GM23338 (cell line): ENCODE measurements around the gene SLCO3A1. TPM values are rescaled to one million over a fixed set of nuclear protein-coding genes. Genes with fewer than 3 reads are reported as not detected.

ENCODE experiments used
- ATAC-seq: fragments of 200-7000 bp; cut with Tn5 transposase; 3 replicates; pipeline ENCODE4 v1.9.1; 2020
- DNase-seq: peaks from one replicate; pipeline ENCODE4 v3.0.0-alpha.2; 2015; ENCODE audit warnings: low spot score
- H2AFZ ChIP-seq: fragments of 200-600 bp; sonication (generic); 2 replicates; pipeline ENCODE4 v1.8.0; 2016; ENCODE audit warnings: antibody characterized with exemption, mild to moderate bottlenecking, moderate library complexity
- H3F3A ChIP-seq: fragments of 200-600 bp; sonication (generic); replicated peaks from 2 replicates; pipeline ENCODE4 v1.8.0; 2017; ENCODE audit warnings: antibody characterized with exemption, mixed run types, low read depth
- H3K27ac ChIP-seq: fragments of 200-600 bp; sonication (generic); 2 replicates; pipeline ENCODE4 v1.6.1; 2016; ENCODE audit warnings: low read depth
- H3K27me3 ChIP-seq: fragments of 200-600 bp; sonication (generic); 2 replicates; pipeline ENCODE4 v1.8.0; 2016; ENCODE audit warnings: mild to moderate bottlenecking, mixed run types, moderate library complexity; ENCODE audit not compliant: insufficient read depth
- H3K36me3 ChIP-seq: fragments of 200-600 bp; sonication (generic); 2 replicates; pipeline ENCODE4 v1.8.0; 2016; ENCODE audit warnings: mild to moderate bottlenecking; ENCODE audit not compliant: insufficient read depth
- H3K4me1 ChIP-seq: fragments of 200-600 bp; sonication (generic); 2 replicates; pipeline ENCODE4 v1.8.0; 2016; ENCODE audit warnings: mild to moderate bottlenecking, moderate library complexity; ENCODE audit not compliant: insufficient read depth
- H3K4me2 ChIP-seq: fragments of 200-600 bp; sonication (generic); 2 replicates; pipeline ENCODE4 v1.7.1; 2017; ENCODE audit warnings: mixed run types
- H3K4me3 ChIP-seq: fragments of 200-600 bp; sonication (generic); 2 replicates; pipeline ENCODE4 v1.6.1; 2016; ENCODE audit warnings: mixed run types
- H3K79me2 ChIP-seq: fragments of 200-600 bp; sonication (generic); replicated peaks from 2 replicates; pipeline ENCODE4 v1.8.0; 2017; ENCODE audit warnings: mild to moderate bottlenecking; ENCODE audit not compliant: insufficient read depth
- H3K9me2 ChIP-seq: fragments of 200-600 bp; sonication (generic); 2 replicates; pipeline ENCODE4 v1.8.0; 2017; ENCODE audit not compliant: insufficient read depth
- H4K20me1 ChIP-seq: fragments of 200-600 bp; sonication (generic); replicated peaks from 2 replicates; pipeline ENCODE4 v1.8.0; 2017; ENCODE audit warnings: mild to moderate bottlenecking; ENCODE audit not compliant: insufficient read depth
- H3K27ac Mint-ChIP-seq: 2 replicates; pipeline ENCODE4 v1.8.0; 2020; ENCODE audit warnings: inconsistent platforms, mild to moderate bottlenecking, moderate library complexity, mixed read lengths
- H3K27me3 Mint-ChIP-seq: 3 replicates; pipeline ENCODE4 v1.8.0; 2022; ENCODE audit warnings: low read depth, mild to moderate bottlenecking, moderate library complexity, mixed read lengths, inconsistent platforms; ENCODE audit not compliant: insufficient read depth, poor library complexity
- H3K36me3 Mint-ChIP-seq: 3 replicates; pipeline ENCODE4 v1.8.0; 2021; ENCODE audit warnings: low read depth, mild to moderate bottlenecking, inconsistent platforms, moderate library complexity, mixed read lengths
- H3K4me1 Mint-ChIP-seq: 3 replicates; pipeline ENCODE4 v1.8.0; 2020; ENCODE audit warnings: mild to moderate bottlenecking, inconsistent platforms, mixed read lengths
- H3K4me3 Mint-ChIP-seq: 3 replicates; pipeline ENCODE4 v1.8.0; 2021; ENCODE audit warnings: moderate library complexity, mild to moderate bottlenecking, inconsistent platforms, mixed read lengths
- H3K9me3 Mint-ChIP-seq: 3 replicates; pipeline ENCODE4 v1.8.0; 2020; ENCODE audit warnings: moderate library complexity, mild to moderate bottlenecking, inconsistent platforms, mixed read lengths
- CREB1 ChIP-seq: fragments of 250-450 bp; sonication (Bioruptor Pico); IDR thresholded peaks from 2 replicates; pipeline ENCODE4 v1.5.0; 2020; ENCODE audit warnings: low read depth, mild to moderate bottlenecking, moderate library complexity
- CTCF ChIP-seq, 2 experiments: fragments of 200-600 bp in 1 of 2; sonication (generic) in 1 of 2; conservative IDR thresholded peaks; 2 replicates each; pipeline versions ENCODE4 v1.5.1 to v1.6.1; 2016 to 2017; ENCODE audit warnings: antibody characterized with exemption in 2 of 2, low read depth in 2 of 2, mild to moderate bottlenecking in 2 of 2, moderate library complexity in 1 of 2
- ETS1 ChIP-seq: IDR thresholded peaks from 2 replicates; pipeline ENCODE4 v1.6.1; 2016; ENCODE audit warnings: antibody characterized with exemption
- EZH2 ChIP-seq: fragments of 200-600 bp; sonication (generic); IDR thresholded peaks from one replicate; pipeline ENCODE4 v1.8.0; 2017; ENCODE audit warnings: antibody characterized with exemption, mild to moderate bottlenecking, low read depth; ENCODE audit not compliant: unreplicated experiment
- EZH2phosphoT487 ChIP-seq: fragments of 200-600 bp; sonication (generic); IDR thresholded peaks from one replicate; pipeline ENCODE4 v1.8.1; 2018; ENCODE audit warnings: antibody characterized with exemption; ENCODE audit not compliant: unreplicated experiment
- JUNB ChIP-seq: IDR thresholded peaks from one replicate; pipeline ENCODE4 v1.6.1; 2016; ENCODE audit warnings: antibody characterized with exemption; ENCODE audit not compliant: unreplicated experiment
- NANOG ChIP-seq: IDR thresholded peaks from 2 replicates; pipeline ENCODE4 v1.6.1; 2016; ENCODE audit warnings: antibody characterized with exemption, borderline replicate concordance
- POLR2AphosphoS5 ChIP-seq: IDR thresholded peaks from 2 replicates; pipeline ENCODE4 v1.6.1; 2016; ENCODE audit warnings: antibody characterized with exemption, low read depth
- REST ChIP-seq: IDR thresholded peaks from one replicate; pipeline ENCODE4 v1.6.1; 2018; ENCODE audit warnings: antibody characterized with exemption; ENCODE audit not compliant: unreplicated experiment
- ZNF114 ChIP-seq: fragments of 250-450 bp; sonication (Bioruptor Pico); IDR thresholded peaks from 2 replicates; pipeline ENCODE4 v1.5.0; 2020; ENCODE audit warnings: mild to moderate bottlenecking, moderate library complexity
- ZNF331 ChIP-seq: fragments of 250-450 bp; sonication (Bioruptor Pico); IDR thresholded peaks from 2 replicates; pipeline ENCODE4 v1.5.0; 2020; ENCODE audit warnings: low read depth, mild to moderate bottlenecking, moderate library complexity
- polyA plus RNA-seq: library from polyadenylated mRNA; unstranded; fragments of >200 nt; fragmentation: Nextera tagmentation; extraction: Ambion mirVana; gene quantifications from 2 replicates; pipeline ENCODE4 v1.2.1, GENCODE V29; 2016
- total RNA-seq: library from RNA; depleted of rRNA; stranded (reverse); fragments of >200 nt; shearing (Covaris generic); gene quantifications from 2 replicates; pipeline ENCODE4 v1.2.3, GENCODE V29; 2014
- TF ChIP-seq, protein P1 (sequence below): fragments of 250-450 bp; sonication (Bioruptor Pico); IDR thresholded peaks from 2 replicates; pipeline ENCODE4 v1.5.0; 2020; ENCODE audit warnings: mild to moderate bottlenecking, moderate library complexity

SLCO3A1 gene
- total and polyA plus RNA-seq, 2 experiments from 2014 or later = 7.3 to 9.4 TPM

DNA sequence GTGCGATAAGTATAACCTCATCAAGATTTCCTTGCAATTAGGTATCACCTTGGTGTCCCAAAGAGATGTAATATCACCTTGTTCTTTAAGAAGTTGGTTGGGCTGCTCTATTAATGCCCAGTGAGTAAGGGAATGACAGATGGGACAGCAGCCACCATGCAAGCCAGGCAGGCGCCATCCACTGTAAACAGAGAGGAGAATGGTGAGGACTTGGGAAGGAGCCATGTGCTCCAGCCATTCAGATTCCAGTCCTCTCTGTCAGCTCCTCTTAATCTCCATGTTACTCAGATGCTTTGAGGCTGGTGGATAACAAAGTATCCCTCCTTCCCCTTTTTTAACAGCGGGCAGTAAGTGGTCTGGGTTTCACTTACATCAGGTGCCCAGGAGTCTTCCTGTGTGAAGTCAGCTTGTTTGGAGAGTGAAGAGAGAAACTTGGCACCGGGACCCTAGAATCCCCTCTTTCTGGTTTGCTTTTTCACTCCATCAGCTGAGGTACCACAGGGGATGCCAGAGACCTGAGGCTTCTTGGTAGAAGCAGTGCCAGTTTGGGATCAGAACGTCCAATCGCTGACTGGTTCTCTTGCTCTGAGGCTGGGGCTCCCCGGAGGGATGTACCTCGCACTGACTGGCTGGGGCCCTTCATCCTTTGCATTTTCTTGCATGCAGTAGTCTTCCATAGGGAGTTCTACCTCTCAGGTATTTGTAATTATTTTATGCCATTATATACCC lies 29.5 kb downstream of the SLCO3A1 start:
- H2AFZ ChIP-seq = no peak overlapping the region
- no peak overlapping the region for H3K4me2 ChIP-seq
- H3K79me2 ChIP-seq = peaks cover 10% of the 10 kb centered on the region
- H3F3A ChIP-seq = no peaks in the 10 kb centered on the region
- H3K4me1 ChIP-seq = peaks cover 37% of the 10 kb centered on the region
- no peaks in the 10 kb centered on the region for H3K9me2 ChIP-seq
- H3K36me3 ChIP-seq = no peaks in the 10 kb centered on the region
- H4K20me1 ChIP-seq = no peaks in the 10 kb centered on the region
- H3K27ac Mint-ChIP-seq = no peak overlapping the region
- peaks cover 4% of the 10 kb centered on the region for H3K27me3 Mint-ChIP-seq
- H3K4me3 ChIP-seq = no peak overlapping the region
- no peaks in the 10 kb centered on the region for H3K27me3 ChIP-seq
- no peak overlapping the region for H3K4me3 Mint-ChIP-seq
- no peak for TF ChIP-seq NANOG
- no peak for TF ChIP-seq EZH2phosphoT487
- no peak for TF ChIP-seq ZNF114 (CRISPR knock-in tag)
- no peak for TF ChIP-seq JUNB
- TF ChIP-seq EZH2 = no peak
- no peak for TF ChIP-seq REST
- no peak for TF ChIP-seq POLR2AphosphoS5
- no peak for TF ChIP-seq ZNF331 (CRISPR knock-in tag)
- TF ChIP-seq, protein P1, sequence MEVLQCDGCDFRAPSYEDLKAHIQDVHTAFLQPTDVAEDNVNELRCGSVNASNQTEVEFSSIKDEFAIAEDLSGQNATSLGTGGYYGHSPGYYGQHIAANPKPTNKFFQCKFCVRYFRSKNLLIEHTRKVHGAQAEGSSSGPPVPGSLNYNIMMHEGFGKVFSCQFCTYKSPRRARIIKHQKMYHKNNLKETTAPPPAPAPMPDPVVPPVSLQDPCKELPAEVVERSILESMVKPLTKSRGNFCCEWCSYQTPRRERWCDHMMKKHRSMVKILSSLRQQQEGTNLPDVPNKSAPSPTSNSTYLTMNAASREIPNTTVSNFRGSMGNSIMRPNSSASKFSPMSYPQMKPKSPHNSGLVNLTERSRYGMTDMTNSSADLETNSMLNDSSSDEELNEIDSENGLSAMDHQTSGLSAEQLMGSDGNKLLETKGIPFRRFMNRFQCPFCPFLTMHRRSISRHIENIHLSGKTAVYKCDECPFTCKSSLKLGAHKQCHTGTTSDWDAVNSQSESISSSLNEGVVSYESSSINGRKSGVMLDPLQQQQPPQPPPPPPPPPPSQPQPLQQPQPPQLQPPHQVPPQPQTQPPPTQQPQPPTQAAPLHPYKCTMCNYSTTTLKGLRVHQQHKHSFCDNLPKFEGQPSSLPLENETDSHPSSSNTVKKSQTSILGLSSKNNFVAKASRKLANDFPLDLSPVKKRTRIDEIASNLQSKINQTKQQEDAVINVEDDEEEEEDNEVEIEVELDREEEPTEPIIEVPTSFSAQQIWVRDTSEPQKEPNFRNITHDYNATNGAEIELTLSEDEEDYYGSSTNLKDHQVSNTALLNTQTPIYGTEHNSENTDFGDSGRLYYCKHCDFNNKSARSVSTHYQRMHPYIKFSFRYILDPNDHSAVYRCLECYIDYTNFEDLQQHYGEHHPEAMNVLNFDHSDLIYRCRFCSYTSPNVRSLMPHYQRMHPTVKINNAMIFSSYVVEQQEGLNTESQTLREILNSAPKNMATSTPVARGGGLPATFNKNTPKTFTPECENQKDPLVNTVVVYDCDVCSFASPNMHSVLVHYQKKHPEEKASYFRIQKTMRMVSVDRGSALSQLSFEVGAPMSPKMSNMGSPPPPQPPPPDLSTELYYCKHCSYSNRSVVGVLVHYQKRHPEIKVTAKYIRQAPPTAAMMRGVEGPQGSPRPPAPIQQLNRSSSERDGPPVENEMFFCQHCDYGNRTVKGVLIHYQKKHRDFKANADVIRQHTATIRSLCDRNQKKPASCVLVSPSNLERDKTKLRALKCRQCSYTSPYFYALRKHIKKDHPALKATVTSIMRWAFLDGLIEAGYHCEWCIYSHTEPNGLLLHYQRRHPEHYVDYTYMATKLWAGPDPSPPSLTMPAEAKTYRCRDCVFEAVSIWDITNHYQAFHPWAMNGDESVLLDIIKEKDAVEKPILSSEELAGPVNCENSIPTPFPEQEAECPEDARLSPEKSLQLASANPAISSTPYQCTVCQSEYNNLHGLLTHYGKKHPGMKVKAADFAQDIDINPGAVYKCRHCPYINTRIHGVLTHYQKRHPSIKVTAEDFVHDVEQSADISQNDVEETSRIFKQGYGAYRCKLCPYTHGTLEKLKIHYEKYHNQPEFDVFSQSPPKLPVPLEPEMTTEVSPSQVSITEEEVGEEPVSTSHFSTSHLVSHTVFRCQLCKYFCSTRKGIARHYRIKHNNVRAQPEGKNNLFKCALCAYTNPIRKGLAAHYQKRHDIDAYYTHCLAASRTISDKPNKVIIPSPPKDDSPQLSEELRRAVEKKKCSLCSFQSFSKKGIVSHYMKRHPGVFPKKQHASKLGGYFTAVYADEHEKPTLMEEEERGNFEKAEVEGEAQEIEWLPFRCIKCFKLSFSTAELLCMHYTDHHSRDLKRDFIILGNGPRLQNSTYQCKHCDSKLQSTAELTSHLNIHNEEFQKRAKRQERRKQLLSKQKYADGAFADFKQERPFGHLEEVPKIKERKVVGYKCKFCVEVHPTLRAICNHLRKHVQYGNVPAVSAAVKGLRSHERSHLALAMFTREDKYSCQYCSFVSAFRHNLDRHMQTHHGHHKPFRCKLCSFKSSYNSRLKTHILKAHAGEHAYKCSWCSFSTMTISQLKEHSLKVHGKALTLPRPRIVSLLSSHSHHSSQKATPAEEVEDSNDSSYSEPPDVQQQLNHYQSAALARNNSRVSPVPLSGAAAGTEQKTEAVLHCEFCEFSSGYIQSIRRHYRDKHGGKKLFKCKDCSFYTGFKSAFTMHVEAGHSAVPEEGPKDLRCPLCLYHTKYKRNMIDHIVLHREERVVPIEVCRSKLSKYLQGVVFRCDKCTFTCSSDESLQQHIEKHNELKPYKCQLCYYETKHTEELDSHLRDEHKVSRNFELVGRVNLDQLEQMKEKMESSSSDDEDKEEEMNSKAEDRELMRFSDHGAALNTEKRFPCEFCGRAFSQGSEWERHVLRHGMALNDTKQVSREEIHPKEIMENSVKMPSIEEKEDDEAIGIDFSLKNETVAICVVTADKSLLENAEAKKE (CRISPR knock-in tag) = no peak
- TF ChIP-seq CREB1 (CRISPR knock-in tag) = no peak
- no peak for TF ChIP-seq ETS1
- TF ChIP-seq CTCF (conservative IDR thresholded peaks at IDR 0.05; ENCODE audit: low read depth in 2 of 2) = no peak
- peaks cover 46% of the 10 kb centered on the region for H3K4me1 Mint-ChIP-seq
- no peak overlapping the region for H3K27ac ChIP-seq
- ATAC-seq (no peak), DNase-seq (no peak)
- no peaks in the 10 kb centered on the region for H3K36me3 Mint-ChIP-seq
- no peaks in the 10 kb centered on the region for H3K9me3 Mint-ChIP-seq
